SK-N-SH (cell line): ENCODE data around the gene OR13J1. TPM values are rescaled to one million over a fixed set of nuclear protein-coding genes. Genes with fewer than 3 reads are reported as not detected.

ENCODE experiments used
- CTCF ChIA-PET: fragments of 300-600, 350-600 bp; formaldehyde crosslinking; extraction: SDS; loops from one replicate; lab custom pipeline; 2021; lab: Yijun Ruan, JAX
- POLR2A ChIA-PET: fragments of 350-600 bp; sonication (Branson Sonifier 250); formaldehyde crosslinking; extraction: SDS; loops from one replicate; lab custom pipeline; 2020; ENCODE audit warnings: antibody characterized with exemption, inconsistent platforms; lab: Yijun Ruan, JAX
- DNase-seq: peaks from one replicate; pipeline ENCODE4 v3.0.0; 2012
- H2AFZ ChIP-seq: fragments of 200-600 bp; sonication (generic); 2 replicates; pipeline ENCODE4 v1.8.1; 2016; ENCODE audit warnings: antibody characterized with exemption, mild to moderate bottlenecking, low read depth
- H3F3A ChIP-seq: fragments of 200-600 bp; sonication (generic); replicated peaks from 2 replicates; pipeline ENCODE3; 2016; ENCODE audit warnings: antibody characterized with exemption, mild to moderate bottlenecking; ENCODE audit not compliant: insufficient read depth
- H3K27ac ChIP-seq, 2 experiments: fragments of 200-500 bp in 1 of 2; fragments of 200-600 bp in 1 of 2; sonication (Bioruptor generic) in 1 of 2; sonication (generic), shearing (Covaris generic) in 1 of 2; 2 replicates each; pipeline versions ENCODE4 v1.5.1 to v1.6.1; 2014 to 2016; ENCODE audit warnings: low read depth in 2 of 2, inconsistent platforms in 1 of 2, low read length in 1 of 2, mild to moderate bottlenecking in 1 of 2, mixed read lengths in 1 of 2
- H3K27me3 ChIP-seq: fragments of 200-600 bp; sonication (generic), shearing (Covaris generic); 2 replicates; pipeline ENCODE4 v1.6.1; 2016; ENCODE audit warnings: mixed run types; ENCODE audit not compliant: insufficient read depth
- H3K36me3 ChIP-seq, 2 experiments: fragments of 200-500 bp in 1 of 2; fragments of 200-600 bp in 1 of 2; sonication (Bioruptor generic) in 1 of 2; sonication (generic) in 1 of 2; replicated peaks in 1 of 2; 2 replicates each; pipeline versions ENCODE3 to v1.5.1; 2014 to 2016; ENCODE audit warnings: low read length in 1 of 2, mild to moderate bottlenecking in 1 of 2; ENCODE audit not compliant: insufficient read depth in 2 of 2, control insufficient read depth in 1 of 2
- H3K4me1 ChIP-seq, 2 experiments: fragments of 200-500 bp in 1 of 2; fragments of 200-600 bp in 1 of 2; sonication (Bioruptor generic) in 1 of 2; sonication (generic), shearing (Covaris generic) in 1 of 2; 2 replicates each; pipeline versions ENCODE4 v1.5.1 to v1.6.1; 2014 to 2016; ENCODE audit warnings: low read depth in 1 of 2, low read length in 1 of 2, mixed run types in 1 of 2; ENCODE audit not compliant: insufficient read depth in 2 of 2, control insufficient read depth in 1 of 2
- H3K4me2 ChIP-seq: fragments of 200-600 bp; sonication (generic), shearing (Covaris generic); 2 replicates; pipeline ENCODE4 v1.6.1; 2017; ENCODE audit warnings: mixed run types
- H3K4me3 ChIP-seq, 2 experiments: fragments of 200-500 bp in 1 of 2; fragments of 200-600 bp in 1 of 2; sonication (Bioruptor generic) in 1 of 2; sonication (generic), shearing (Covaris generic) in 1 of 2; 2 replicates each; pipeline versions ENCODE4 v1.5.1 to v1.8.1; 2014 to 2016; ENCODE audit warnings: low read depth in 2 of 2, inconsistent platforms in 1 of 2, low read length in 1 of 2, mild to moderate bottlenecking in 1 of 2, mixed read lengths in 1 of 2, moderate library complexity in 1 of 2
- H3K79me2 ChIP-seq: fragments of 200-600 bp; sonication (generic); 2 replicates; pipeline ENCODE4 v1.8.1; 2017; ENCODE audit warnings: mild to moderate bottlenecking; ENCODE audit not compliant: insufficient read depth
- H3K9ac ChIP-seq: fragments of 200-600 bp; sonication (generic); 2 replicates; pipeline ENCODE4 v1.6.1; 2017; ENCODE audit warnings: mixed run types
- H3K9me2 ChIP-seq: fragments of 200-600 bp; sonication (generic); 2 replicates; pipeline ENCODE4 v1.6.1; 2017; ENCODE audit warnings: mixed run types
- H3K9me3 ChIP-seq: fragments of 200-600 bp; sonication (generic); 2 replicates; pipeline ENCODE4 v1.6.1; 2017; ENCODE audit warnings: mixed run types, mild to moderate bottlenecking, moderate library complexity
- H4K20me1 ChIP-seq: fragments of 200-600 bp; sonication (generic); 2 replicates; pipeline ENCODE4 v1.6.1; 2017; ENCODE audit warnings: mild to moderate bottlenecking, mixed run types; ENCODE audit not compliant: insufficient read depth
- CHD2 ChIP-seq: fragments of 150-350 bp; IDR thresholded peaks from 2 replicates; pipeline ENCODE4 v1.6.1; 2018; ENCODE audit warnings: low read length; ENCODE audit not compliant: partially characterized antibody
- CTCF ChIP-seq: fragments of 200-600 bp; sonication (generic); IDR thresholded peaks from 2 replicates; pipeline ENCODE4 v1.6.1; 2017; ENCODE audit warnings: antibody characterized with exemption, mild to moderate bottlenecking, moderate library complexity
- FOXJ3 ChIP-seq: sonication (generic); formaldehyde crosslinking; IDR thresholded peaks from 2 replicates; pipeline ENCODE4 v1.5.1; 2020; ENCODE audit warnings: mild to moderate bottlenecking, missing genetic modification reagents
- IRF3 ChIP-seq: fragments of 150-350 bp; IDR thresholded peaks from 2 replicates; pipeline ENCODE4 v1.6.1; 2016; ENCODE audit warnings: mild to moderate bottlenecking, low read depth, low read length
- JUND ChIP-seq: IDR thresholded peaks from 2 replicates; pipeline ENCODE4 v1.4.0; 2012
- POLR2AphosphoS5 ChIP-seq: IDR thresholded peaks from 2 replicates; pipeline ENCODE4 v1.6.1; 2012; ENCODE audit warnings: low read depth, low read length
- RAD21 ChIP-seq: IDR thresholded peaks from 2 replicates; pipeline ENCODE4 v1.6.1; 2012; ENCODE audit warnings: mild to moderate bottlenecking, low read length
- REST ChIP-seq: IDR thresholded peaks from 2 replicates; pipeline ENCODE4 v1.6.1; 2012; ENCODE audit warnings: mild to moderate bottlenecking, low read depth, low read length, moderate library complexity
- TCF12 ChIP-seq: IDR thresholded peaks from 2 replicates; pipeline ENCODE4 v1.4.0; 2012
- WGBS: methylation state at CpG from one replicate; pipeline ENCODE4 v1.1.6; 2017; ENCODE audit warnings: low lambda C conversion rate; 5-methylcytosine and 5-hydroxymethylcytosine counted together
- polyA plus RNA-seq, 3 experiments: library from polyadenylated mRNA; depleted of rRNA; stranded (reverse); fragments of >200 nt; gene quantifications; 2 replicates each; pipeline ENCODE4 v1.2.3, GENCODE V29; 2012

Gene OR13J1
- polyA plus RNA-seq, 1 of the 3 experiments (the other 2 are of a cell fraction): not detected

- no peak for TF ChIP-seq IRF3
- TF ChIP-seq CTCF: no peak
These were observed 1.3 kb downstream of the OR13J1 start (continued) for GRCh38 chr9:35868933-35869332.

GRCh38 chr9:35867538-35867937, 2.7 kb downstream of the OR13J1 start:
- Histone ChIP-seq H3K27ac (no peak overlapping the region), H3K9me2 (no peaks in the 10 kb centered on the region)
- no peak for TF ChIP-seq REST
- TF ChIP-seq FOXJ3 (CRISPR knock-in tag): no peak
- no peak for TF ChIP-seq CHD2
- no peak for TF ChIP-seq TCF12
- TF ChIP-seq RAD21: no peak
- TF ChIP-seq POLR2AphosphoS5: no peak
- no peak for TF ChIP-seq JUND
- TF ChIP-seq, all 33 proteins: peak for 0
- DNase-seq: no peak
- WGBS: 59% methylated on average over 3 of the region's 4 CpGs
- POLR2A ChIA-PET: no interaction called here
- H2AFZ ChIP-seq: no peak overlapping the region
- no peaks in the 10 kb centered on the region for H3F3A ChIP-seq
- H3K9ac ChIP-seq: no peak overlapping the region
- no peaks in the 10 kb centered on the region for H3K79me2 ChIP-seq
- H3K27me3 ChIP-seq: no peaks in the 10 kb centered on the region
- CTCF ChIA-PET: interaction anchor here (1.9 to 2.1 kb wide), 2 partner anchors 15 to 77 kb away, joined by 8 to 9 read pairs; no protein-coding TSS in a partner anchor
- no peak overlapping the region for H3K4me2 ChIP-seq
- H3K9me3 ChIP-seq: no peaks in the 10 kb centered on the region
- H3K4me3 ChIP-seq: no peak overlapping the region
- H3K36me3 ChIP-seq: no peaks in the 10 kb centered on the region
- no peaks in the 10 kb centered on the region for H4K20me1 ChIP-seq
- no peaks in the 10 kb centered on the region; a peak in 1 of 4 replicates for H3K4me1 ChIP-seq
